HCT116 (cell line): Measurements from ENCODE around the gene SLC25A52. TPM values are rescaled to one million over a fixed set of nuclear protein-coding genes. Genes with fewer than 3 reads are reported as not detected.

Experiments
- ATAC-seq: fragments of 200-7000 bp; cut with Tn5 transposase; 2 replicates; pipeline ENCODE4 v1.9.1; 2020; ENCODE audit warnings: mild to moderate bottlenecking, moderate library complexity
- BruUV-seq: library from RNA; stranded (reverse); fragments of 400-500 nt; replicated peaks from 2 replicates; lab custom pipeline; 2021; lab: Mats Ljungman, UMichigan
- CTCF ChIA-PET: fragments of 300-600 bp; sonication (Branson Sonifier 250); formaldehyde crosslinking; loops from one replicate; lab custom pipeline; 2021; ENCODE audit warnings: antibody characterized with exemption; lab: Charles Lee
- POLR2A ChIA-PET: fragments of 300-600, 350-600 bp; sonication (Branson Sonifier 250); formaldehyde crosslinking; loops from one replicate; lab custom pipeline; 2021; ENCODE audit warnings: antibody characterized with exemption; lab: Charles Lee
- RAD21 ChIA-PET, 2 experiments: fragments of 300-600 bp; sonication (Branson Sonifier 250); formaldehyde crosslinking; loops; one replicate each; lab custom pipeline; 2023; ENCODE audit warnings: low total read pairs in 2 of 2; ENCODE audit not compliant: uncharacterized antibody in 2 of 2, unreplicated experiment in 2 of 2, low non-redundant PET in 1 of 2; lab: Charles Lee
- DNase-seq: peaks from one replicate; pipeline ENCODE4 v3.0.0-alpha.2; 2010; ENCODE audit warnings: low read depth, low spot score
- H2AFZ ChIP-seq: fragments of 200-600 bp; shearing (Covaris generic), sonication (generic); 2 replicates; pipeline ENCODE4 v1.6.1; 2017; ENCODE audit warnings: low read depth, mixed run types, mixed read lengths, antibody characterized with exemption, low read length; ENCODE audit not compliant: poor library complexity, severe bottlenecking
- H3K27ac ChIP-seq: 2 replicates; pipeline ENCODE4 v1.5.1; 2012; ENCODE audit warnings: low read depth, low read length
- H3K27me3 ChIP-seq: fragments of 200-600 bp; sonication (generic); 2 replicates; pipeline ENCODE4 v1.6.1; 2016; ENCODE audit warnings: mixed run types, low read length, mixed read lengths; ENCODE audit not compliant: insufficient read depth
- H3K36me3 ChIP-seq, 2 experiments: fragments of 200-500 bp in 1 of 2; fragments of 200-600 bp in 1 of 2; sonication (Bioruptor generic) in 1 of 2; sonication (generic) in 1 of 2; 2 replicates each; pipeline versions ENCODE4 v1.5.1 to v1.6.1; 2014 to 2016; ENCODE audit warnings: low read length in 2 of 2, inconsistent platforms in 1 of 2, mixed read lengths in 1 of 2, mixed run types in 1 of 2; ENCODE audit not compliant: insufficient read depth in 2 of 2, control insufficient read depth in 1 of 2
- H3K4me1 ChIP-seq, 2 experiments: fragments of 200-600 bp in 1 of 2; sonication (generic) in 1 of 2; 2 replicates each; pipeline versions ENCODE4 v1.5.1 to v1.6.1; 2012 to 2017; ENCODE audit warnings: low read length in 2 of 2, inconsistent platforms in 1 of 2, mild to moderate bottlenecking in 1 of 2, mixed read lengths in 1 of 2, mixed run types in 1 of 2, moderate library complexity in 1 of 2; ENCODE audit not compliant: insufficient read depth in 2 of 2, control insufficient read depth in 1 of 2
- H3K4me2 ChIP-seq: fragments of 200-600 bp; sonication (generic); 2 replicates; pipeline ENCODE4 v1.6.1; 2017; ENCODE audit warnings: mixed run types, low read length, mixed read lengths
- H3K4me3 ChIP-seq, 2 experiments: fragments of 200-600 bp in 1 of 2; sonication (generic) in 1 of 2; replicated peaks in 1 of 2; 2 replicates each; pipeline ENCODE4 v1.5.1; 2011 to 2016; ENCODE audit warnings: low read length in 2 of 2, control low read depth in 1 of 2, low read depth in 1 of 2, mild to moderate bottlenecking in 1 of 2, mixed read lengths in 1 of 2, mixed run types in 1 of 2
- H3K79me2 ChIP-seq: fragments of 200-600 bp; sonication (generic); 2 replicates; pipeline ENCODE4 v1.6.1; 2017; ENCODE audit warnings: mild to moderate bottlenecking, mixed run types, low read length, moderate library complexity, mixed read lengths; ENCODE audit not compliant: insufficient read depth
- H3K9ac ChIP-seq: fragments of 200-600 bp; sonication (generic); 2 replicates; pipeline ENCODE4 v1.6.1; 2016; ENCODE audit warnings: low read length, mixed read lengths
- H3K9me2 ChIP-seq: fragments of 200-600 bp; sonication (generic), shearing (Covaris generic); 2 replicates; pipeline ENCODE4 v1.6.1; 2017; ENCODE audit warnings: mixed run types, mild to moderate bottlenecking, moderate library complexity; ENCODE audit not compliant: insufficient read depth
- H3K9me3 ChIP-seq, 2 experiments: fragments of 200-500 bp in 1 of 2; fragments of 200-600 bp in 1 of 2; sonication (Bioruptor generic) in 1 of 2; sonication (generic) in 1 of 2; 2 replicates each; pipeline ENCODE4 v1.6.1; 2014 to 2017; ENCODE audit warnings: low read length in 2 of 2, mixed read lengths in 2 of 2, inconsistent platforms in 1 of 2, low read depth in 1 of 2, mild to moderate bottlenecking in 1 of 2, mixed run types in 1 of 2, moderate library complexity in 1 of 2; ENCODE audit not compliant: control insufficient read depth in 1 of 2, insufficient read depth in 1 of 2
- H4K20me1 ChIP-seq: fragments of 200-600 bp; sonication (generic), shearing (Covaris generic); 2 replicates; pipeline ENCODE4 v1.6.1; 2017; ENCODE audit warnings: mixed run types, mild to moderate bottlenecking, moderate library complexity; ENCODE audit not compliant: insufficient read depth
- ATF3 ChIP-seq: IDR thresholded peaks from 2 replicates; pipeline ENCODE4 v1.6.1; 2012
- CBX3 ChIP-seq: IDR thresholded peaks from 2 replicates; pipeline ENCODE4 v1.6.1; 2012; ENCODE audit warnings: low read depth
- CEBPB ChIP-seq: IDR thresholded peaks from 2 replicates; pipeline ENCODE4 v1.6.1; 2012; ENCODE audit warnings: low read depth
- FOSL1 ChIP-seq: IDR thresholded peaks from 2 replicates; pipeline ENCODE4 v1.6.1; 2012; ENCODE audit warnings: low read depth
- JUND ChIP-seq: IDR thresholded peaks from 2 replicates; pipeline ENCODE4 v1.6.1; 2012
- MAX ChIP-seq: IDR thresholded peaks from 2 replicates; pipeline ENCODE4 v1.6.1; 2012
- POLR2AphosphoS5 ChIP-seq: IDR thresholded peaks from 2 replicates; pipeline ENCODE4 v1.6.1; 2011; ENCODE audit warnings: mild to moderate bottlenecking, low read depth, low read length, moderate library complexity
- SRF ChIP-seq: IDR thresholded peaks from 2 replicates; pipeline ENCODE4 v1.6.1; 2012; ENCODE audit warnings: low read depth
- YY1 ChIP-seq: IDR thresholded peaks from 2 replicates; pipeline ENCODE4 v1.6.1; 2011; ENCODE audit warnings: low read length, low read depth, moderate library complexity, mild to moderate bottlenecking; ENCODE audit not compliant: insufficient replicate concordance; ENCODE audit errors: extremely low read depth
- ZBTB33 ChIP-seq: IDR thresholded peaks from 2 replicates; pipeline ENCODE4 v1.6.1; 2011; ENCODE audit warnings: mild to moderate bottlenecking, low read length, moderate library complexity; ENCODE audit not compliant: insufficient replicate concordance; ENCODE audit errors: extremely low read depth
- intact Hi-C: fragments of 100-400 bp; cut with micrococcal nuclease; formaldehyde crosslinking; loops from 2 replicates; pipeline ENCODE4 v1.10.0; 2022
- total RNA-seq: library from RNA; stranded (reverse); gene quantifications from one replicate; pipeline ENCODE4 v1.2.1, GENCODE V29; 2021; ENCODE audit not compliant: unreplicated experiment

The SLC25A52 gene
- total RNA-seq, 1 experiment from 2014 or later = not detected

GRCh38 chr18:31739651-31740050 is 21.0 kb downstream of the SLC25A52 start:
- Histone ChIP-seq H3K4me1 (peaks cover 2 to 13% of the 10 kb centered on the region in 2 experiments; a peak in 3 of 4 replicates), H2AFZ (peak overlapping the region; percentile 48), H3K36me3 (no peaks in the 10 kb centered on the region; a peak in 1 of 4 replicates), H3K79me2 (no peaks in the 10 kb centered on the region), H3K27me3 (no peaks in the 10 kb centered on the region), H3K4me2 (no peak overlapping the region), H3K9me3 (peaks cover 3 to 19% of the 10 kb centered on the region in 2 experiments; a peak in 2 of 4 replicates), H3K4me3 (no peak overlapping the region), H3K27ac (no peak overlapping the region; the same call in 1 of the 2 replicates), H4K20me1 (no peaks in the 10 kb centered on the region), H3K9ac (no peak overlapping the region), H3K9me2 (no peaks in the 10 kb centered on the region)
- no peak for TF ChIP-seq CEBPB
- no peak for TF ChIP-seq CBX3
- no peak for TF ChIP-seq ZBTB33
- BruUV-seq = no TSS peak
- ATAC-seq = no peak
- intact Hi-C loops = no loop called here
- POLR2A ChIA-PET = no interaction called here
- RAD21 ChIA-PET = no interaction called here
- no peak for DNase-seq
- CTCF ChIA-PET = no interaction called here

- BruUV-seq = no TSS peak
- no peak overlapping the region for H3K9ac ChIP-seq
- ATAC-seq = peak; percentile 80
- no peaks in the 10 kb centered on the region for H3K27me3 ChIP-seq
- peak overlapping the region; percentile 10; the same call in 1 of the 2 replicates for H3K27ac ChIP-seq
- peaks cover 2 to 13% of the 10 kb centered on the region in 2 experiments; a peak in 3 of 4 replicates for H3K4me1 ChIP-seq
- ChIA-PET RAD21 (no interaction called here), POLR2A (no interaction called here), CTCF (no interaction called here)
- no peak overlapping the region for H3K4me3 ChIP-seq
- TF ChIP-seq MAX (peak; percentile 38; the same call in 1 of the 2 replicates), JUND (peak; percentile 34; the same call in 1 of the 2 replicates), SRF (0 out of 2 replicates have a peak, but pooled peaks have one; percentile 28), YY1 (no peak), POLR2AphosphoS5 (no peak), FOSL1 (peak; percentile 76), ATF3 (peak; percentile 13; the same call in 1 of the 2 replicates), CBX3 (peak; percentile 85)
- H3K9me2 ChIP-seq = no peaks in the 10 kb centered on the region
- peak; percentile 65 for DNase-seq
- H4K20me1 ChIP-seq = no peaks in the 10 kb centered on the region
- H3K4me2 ChIP-seq = peak overlapping the region; percentile 25; the same call in 1 of the 2 replicates
- H2AFZ ChIP-seq = peak overlapping the region; percentile 48
- peaks cover 3 to 19% of the 10 kb centered on the region in 2 experiments; a peak in 2 of 4 replicates for H3K9me3 ChIP-seq
- no peaks in the 10 kb centered on the region; a peak in 1 of 4 replicates for H3K36me3 ChIP-seq
- intact Hi-C loops = no loop called here
- no peaks in the 10 kb centered on the region for H3K79me2 ChIP-seq
These were observed 21.9 kb downstream of the SLC25A52 start for GRCh38 chr18:31738460-31739407.
